Parathyroid adenoma (tissue), 2 donors: ENCODE results near the gene DCK.

Source experiments
- H2AFZ ChIP-seq: fragments of 300-600 bp; sonication (generic); one replicate; pipeline ENCODE4 v1.7.0; 2017; ENCODE audit warnings: antibody characterized with exemption, mild to moderate bottlenecking
- H3K27ac ChIP-seq: fragments of 300-600 bp; sonication (generic); one replicate; pipeline ENCODE4 v1.7.0; 2017
- H3K27me3 ChIP-seq: fragments of 300-600 bp; sonication (generic); one replicate; pipeline ENCODE4 v1.7.0; 2017; ENCODE audit warnings: low read length; ENCODE audit not compliant: control insufficient read depth, insufficient read depth
- H3K36me3 ChIP-seq: fragments of 300-600 bp; sonication (generic); one replicate; pipeline ENCODE4 v1.7.0; 2017; ENCODE audit warnings: low read length; ENCODE audit not compliant: control insufficient read depth, insufficient read depth
- H3K4me1 ChIP-seq: fragments of 300-600 bp; sonication (generic); one replicate; pipeline ENCODE4 v1.7.0; 2017; ENCODE audit warnings: control low read depth
- H3K4me2 ChIP-seq: fragments of 300-600 bp; sonication (generic); one replicate; pipeline ENCODE4 v1.7.0; 2017; ENCODE audit warnings: low read length
- H3K4me3 ChIP-seq: fragments of 300-600 bp; sonication (generic); one replicate; pipeline ENCODE4 v1.7.0; 2017; ENCODE audit warnings: low read depth, low read length
- H3K79me2 ChIP-seq: fragments of 300-600 bp; sonication (generic); one replicate; pipeline ENCODE4 v1.7.0; 2017; ENCODE audit warnings: control low read depth
- H3K9ac ChIP-seq: fragments of 300-600 bp; sonication (generic); one replicate; pipeline ENCODE4 v1.7.0; 2017; ENCODE audit warnings: mild to moderate bottlenecking
- H3K9me3 ChIP-seq: fragments of 300-600 bp; sonication (generic); one replicate; pipeline ENCODE4 v1.7.0; 2017; ENCODE audit warnings: low read length; ENCODE audit not compliant: control insufficient read depth
- CTCF ChIP-seq: fragments of 300-600 bp; sonication (generic); IDR thresholded peaks from one replicate; pipeline ENCODE4 v1.7.0; 2017; ENCODE audit warnings: antibody characterized with exemption, mild to moderate bottlenecking
- donor health status: primary hyperparathyroidism.

DCK gene

GRCh38 chr4:70991596-70991995 lies 1.9 kb upstream of the DCK start:
- no peaks in the 10 kb centered on the region for H3K27me3 ChIP-seq
- H3K36me3 ChIP-seq, result no peaks in the 10 kb centered on the region
- H3K79me2 ChIP-seq, result no peaks in the 10 kb centered on the region
- no peak overlapping the region for H3K4me3 ChIP-seq
- no peak overlapping the region for H2AFZ ChIP-seq
- H3K4me1 ChIP-seq, result no peaks in the 10 kb centered on the region
- no peak overlapping the region for H3K27ac ChIP-seq
- no peak for TF ChIP-seq CTCF
- H3K4me2 ChIP-seq, result no peak overlapping the region
- no peak overlapping the region for H3K9ac ChIP-seq
- no peaks in the 10 kb centered on the region for H3K9me3 ChIP-seq

- H3K27ac ChIP-seq, result no peak overlapping the region
- no peaks in the 10 kb centered on the region for H3K27me3 ChIP-seq
- peak overlapping the region; percentile 68 for H3K4me2 ChIP-seq
- no peaks in the 10 kb centered on the region for H3K79me2 ChIP-seq
- H3K36me3 ChIP-seq, result no peaks in the 10 kb centered on the region
- H2AFZ ChIP-seq, result peak overlapping the region; percentile 92
- no peak for TF ChIP-seq CTCF
- peak overlapping the region; percentile 82 for H3K4me3 ChIP-seq
- H3K9ac ChIP-seq, result no peak overlapping the region
- no peaks in the 10 kb centered on the region for H3K4me1 ChIP-seq
- no peaks in the 10 kb centered on the region for H3K9me3 ChIP-seq
Observed at GRCh38 chr4:70992391-70992881, 1.0 kb upstream of the DCK start.

- no peaks in the 10 kb centered on the region for H3K9me3 ChIP-seq
- no peak overlapping the region for H3K9ac ChIP-seq
- no peaks in the 10 kb centered on the region for H3K4me1 ChIP-seq
Observed at GRCh38 chr4:70994069-70994366, 569 bp downstream of the DCK start.

GRCh38 chr4:70994387-70995099 lies 1.1 kb downstream of the DCK start:
- Histone ChIP-seq H3K27ac (no peak overlapping the region), H3K4me1 (no peaks in the 10 kb centered on the region), H3K9ac (no peak overlapping the region), H3K9me3 (no peaks in the 10 kb centered on the region), H3K4me3 (peak overlapping the region; percentile 82), H3K36me3 (no peaks in the 10 kb centered on the region), H2AFZ (peak overlapping the region; percentile 92), H3K27me3 (no peaks in the 10 kb centered on the region), H3K79me2 (no peaks in the 10 kb centered on the region), H3K4me2 (peak overlapping the region; percentile 68)
- TF ChIP-seq CTCF, result no peak

More at GRCh38 chr4:70994069-70994366, 569 bp downstream of the DCK start:
- Histone ChIP-seq H3K27me3 (no peaks in the 10 kb centered on the region), H2AFZ (peak overlapping the region; percentile 92), H3K4me3 (peak overlapping the region; percentile 82), H3K36me3 (no peaks in the 10 kb centered on the region), H3K27ac (peak overlapping the region; percentile 71), H3K79me2 (no peaks in the 10 kb centered on the region), H3K4me2 (peak overlapping the region; percentile 68)
- TF ChIP-seq CTCF, result no peak

- Histone ChIP-seq H3K9ac (no peak overlapping the region), H3K27me3 (no peaks in the 10 kb centered on the region), H3K27ac (no peak overlapping the region), H3K79me2 (no peaks in the 10 kb centered on the region), H3K9me3 (no peaks in the 10 kb centered on the region), H3K36me3 (no peaks in the 10 kb centered on the region), H3K4me3 (no peak overlapping the region), H3K4me1 (no peaks in the 10 kb centered on the region), H2AFZ (no peak overlapping the region), H3K4me2 (no peak overlapping the region)
- no peak for TF ChIP-seq CTCF
Observed at GRCh38 chr4:70996018-70996360, 2.5 kb downstream of the DCK start.
